RWPE1 (cell line): Measurements from ENCODE around the gene FOXP2.

Experiments
- CTCF ChIA-PET: fragments of 350-600 bp; sonication (Branson Sonifier 250); formaldehyde crosslinking; extraction: SDS; loops from one replicate; lab custom pipeline; 2021; lab: Yijun Ruan, JAX
- POLR2A ChIA-PET: fragments of 400-600 bp; formaldehyde crosslinking; extraction: SDS; loops from one replicate; lab custom pipeline; 2020; ENCODE audit warnings: antibody characterized with exemption; ENCODE audit not compliant: low non-redundant PET; lab: Yijun Ruan, JAX
- DNase-seq: peaks from one replicate; pipeline ENCODE4 v3.0.0; 2012; ENCODE audit warnings: low spot score
- H3K27ac ChIP-seq: fragments of 450-650 bp; 2 replicates; pipeline ENCODE4 v1.5.1; 2017
- CTCF ChIP-seq: fragments of 450-650 bp; conservative IDR thresholded peaks from 2 replicates; pipeline ENCODE4 v1.5.1; 2017; ENCODE audit warnings: low read depth, mild to moderate bottlenecking

Gene FOXP2

GRCh38 chr7:114740941-114741340 lies 326.3 kb downstream of the FOXP2 start:
- DNase-seq = no peak
- TF ChIP-seq CTCF = no peak
- ChIA-PET POLR2A (no interaction called here), CTCF (no interaction called here)
- H3K27ac ChIP-seq = no peak overlapping the region

- H3K27ac ChIP-seq = no peak overlapping the region
- TF ChIP-seq CTCF = no peak
- ChIA-PET POLR2A (no interaction called here), CTCF (no interaction called here)
- DNase-seq = no peak
Measured at GRCh38 chr7:114741911-114742310, 327.3 kb downstream of the FOXP2 start.
